GM12892 (cell line): Measurements from ENCODE around the gene TMEM232.

ENCODE experiments used
- DNase-seq: peaks from one replicate; pipeline ENCODE4 v3.0.0; 2011; ENCODE audit not compliant: insufficient read length
- FAIRE-seq: peaks from 2 replicates; lab custom pipeline; 2011; peaks lifted over from hg19 to GRCh38; lab: Jason Lieb, UNC
- POLR2A ChIP-seq: IDR thresholded peaks from 2 replicates; pipeline ENCODE4 v1.6.1; 2011; ENCODE audit warnings: low read depth, low read length, control low read depth
- POLR2AphosphoS5 ChIP-seq: IDR thresholded peaks from 2 replicates; pipeline ENCODE4 v1.6.1; 2011; ENCODE audit warnings: low read depth, low read length, control low read depth
- TAF1 ChIP-seq: IDR thresholded peaks from 2 replicates; pipeline ENCODE4 v1.6.1; 2011; ENCODE audit warnings: low read depth, mild to moderate bottlenecking, control low read depth, low read length, borderline replicate concordance

TMEM232 gene

GRCh38 chr5:110431603-110432002, 294.9 kb downstream of the TMEM232 start:
- TF ChIP-seq TAF1 (no peak), POLR2AphosphoS5 (no peak), POLR2A (no peak)
- DNase-seq (no peak), FAIRE-seq (no peak)

- TF ChIP-seq POLR2A = no peak
- no peak for TF ChIP-seq POLR2AphosphoS5
- TF ChIP-seq TAF1 = no peak
- DNase-seq = no peak
- FAIRE-seq = no peak
Observed at GRCh38 chr5:110414360-110414759, 312.1 kb downstream of the TMEM232 start.

GRCh38 chr5:110413856-110414255, 312.6 kb downstream of the TMEM232 start:
- FAIRE-seq (no peak), DNase-seq (no peak)
- TF ChIP-seq POLR2A = no peak
- no peak for TF ChIP-seq POLR2AphosphoS5
- TF ChIP-seq TAF1 = no peak

GRCh38 chr5:110409571-110409970, 316.9 kb downstream of the TMEM232 start:
- FAIRE-seq (no peak), DNase-seq (no peak)
- TF ChIP-seq POLR2AphosphoS5 (no peak), POLR2A (no peak), TAF1 (no peak)

GRCh38 chr5:110402562-110402961, 323.9 kb downstream of the TMEM232 start:
- FAIRE-seq (no peak), DNase-seq (no peak)
- TF ChIP-seq POLR2A (no peak), POLR2AphosphoS5 (no peak), TAF1 (no peak)

- DNase-seq (no peak), FAIRE-seq (no peak)
- TF ChIP-seq TAF1 = no peak
- no peak for TF ChIP-seq POLR2AphosphoS5
- TF ChIP-seq POLR2A = no peak
Observed at GRCh38 chr5:110401881-110402280, 324.6 kb downstream of the TMEM232 start.

- TF ChIP-seq TAF1 (no peak), POLR2A (no peak), POLR2AphosphoS5 (no peak)
- DNase-seq (no peak), FAIRE-seq (no peak)
Observed at GRCh38 chr5:110398951-110399350, 327.5 kb downstream of the TMEM232 start.

- DNase-seq (no peak), FAIRE-seq (no peak)
- no peak for TF ChIP-seq POLR2A
- TF ChIP-seq POLR2AphosphoS5 = no peak
- TF ChIP-seq TAF1 = no peak
Observed at GRCh38 chr5:110397281-110397680, 329.2 kb downstream of the TMEM232 start.

GRCh38 chr5:110386782-110387181, 339.7 kb downstream of the TMEM232 start:
- FAIRE-seq = no peak
- no peak for DNase-seq
- TF ChIP-seq TAF1 (no peak), POLR2AphosphoS5 (no peak), POLR2A (no peak)

- DNase-seq (no peak), FAIRE-seq (no peak)
- TF ChIP-seq TAF1 = no peak
- no peak for TF ChIP-seq POLR2AphosphoS5
- TF ChIP-seq POLR2A = no peak
Observed at GRCh38 chr5:110383231-110383630, 343.2 kb downstream of the TMEM232 start.

- no peak for DNase-seq
- TF ChIP-seq TAF1 = no peak
- no peak for TF ChIP-seq POLR2A
- TF ChIP-seq POLR2AphosphoS5 = no peak
- no peak for FAIRE-seq
Observed at GRCh38 chr5:110377943-110378342, 348.5 kb downstream of the TMEM232 start.

- FAIRE-seq = no peak
Observed at GRCh38 chr5:110377361-110377760, 349.1 kb downstream of the TMEM232 start.

More at GRCh38 chr5:110377361-110377760, 349.1 kb downstream of the TMEM232 start:
- no peak for TF ChIP-seq TAF1
- no peak for TF ChIP-seq POLR2A
- no peak for TF ChIP-seq POLR2AphosphoS5
- DNase-seq = no peak
